Fibroblast of skin of abdomen (primary cell): Measurements from ENCODE around the gene POMGNT1.

ENCODE experiments used
- DNase-seq: peaks from one replicate; pipeline ENCODE4 v3.0.0-alpha.2; 2013

POMGNT1 gene

DNA sequence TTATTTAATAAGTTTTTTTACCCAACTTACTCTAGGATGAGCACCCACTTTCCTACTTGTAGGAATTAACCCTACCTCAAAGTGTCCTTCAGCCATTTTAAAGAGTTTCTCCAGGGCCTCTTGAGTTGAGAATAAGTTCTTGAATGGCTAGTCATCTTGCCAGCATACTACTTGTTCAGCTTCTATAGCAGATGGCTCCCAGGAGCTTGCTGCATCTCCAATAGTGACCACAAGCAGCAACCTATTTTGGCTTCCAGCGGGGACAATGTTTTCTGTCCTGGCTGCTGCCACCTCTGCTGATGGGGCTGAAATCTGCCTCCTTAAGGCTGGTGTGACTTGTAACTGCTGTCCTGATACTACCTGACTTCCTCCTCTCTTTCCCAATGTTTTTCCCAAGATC, 45.0 kb downstream of the POMGNT1 start:
- DNase-seq, result no peak

DNA sequence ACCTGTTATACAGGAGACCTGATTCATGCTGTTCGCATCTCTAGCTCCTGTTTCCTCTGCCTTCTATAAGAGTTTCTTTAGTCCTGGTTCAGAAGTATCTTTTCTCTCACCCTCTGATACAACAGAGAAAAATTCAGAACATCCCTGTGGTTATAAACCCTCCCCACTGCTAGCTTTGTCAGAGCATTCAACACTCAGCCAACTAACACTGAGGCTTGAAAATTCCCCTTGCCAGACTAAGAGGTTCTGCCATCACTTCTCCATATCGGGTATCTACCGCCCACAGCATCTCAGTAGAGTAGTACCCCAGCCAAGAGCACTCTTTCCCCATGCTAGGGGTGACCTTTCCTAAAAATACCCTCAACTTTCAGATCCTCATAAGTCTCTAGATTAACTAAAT, 46.2 kb downstream of the POMGNT1 start:
- DNase-seq, result peak; percentile 76

DNA sequence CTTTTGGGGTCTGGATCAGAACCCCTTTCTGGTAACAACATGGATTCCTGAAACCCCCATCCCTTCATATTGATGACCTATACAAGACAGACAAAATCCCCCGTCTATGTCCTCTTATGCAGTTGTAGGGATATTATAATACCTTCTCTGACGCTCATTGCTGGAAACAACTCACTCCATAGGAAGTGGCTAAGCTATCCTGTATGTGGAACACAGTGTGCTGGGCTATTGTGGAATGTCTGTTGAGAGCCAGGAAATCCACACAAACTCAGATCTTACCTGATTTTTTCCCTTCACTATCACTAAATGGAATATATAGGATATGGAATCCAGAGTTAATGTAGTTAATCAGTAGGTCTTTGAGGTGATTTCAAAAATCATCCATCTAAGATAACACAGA, 48.1 kb downstream of the POMGNT1 start:
- no peak for DNase-seq

DNA sequence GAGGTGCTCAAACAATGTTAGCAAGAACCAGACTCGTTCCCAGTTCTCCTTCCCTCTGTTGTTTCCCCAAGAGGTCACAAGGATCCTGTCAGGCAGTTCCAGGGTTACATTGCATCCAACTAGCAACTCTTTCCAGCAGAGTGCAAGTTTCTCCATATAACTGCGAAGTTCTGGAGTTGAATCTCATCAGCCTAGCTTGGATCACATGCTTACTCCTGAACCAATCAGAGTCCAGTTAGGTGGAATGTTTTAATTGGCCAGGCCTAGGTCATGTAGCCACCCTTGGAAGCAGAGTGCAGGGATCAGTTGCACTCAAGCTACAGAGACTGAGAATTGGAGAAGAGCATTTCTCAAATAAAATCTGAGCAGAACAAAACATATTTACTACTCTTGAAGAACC, 49.9 kb downstream of the POMGNT1 start:
- no peak for DNase-seq
